M059J (cell line): Measurements from ENCODE around the gene MRPL1. TPM values are rescaled to one million over a fixed set of nuclear protein-coding genes. Genes with fewer than 3 reads are reported as not detected.

ENCODE experiments used
- DNase-seq: peaks from one replicate; pipeline ENCODE4 v3.0.0-alpha.2; 2012; ENCODE audit warnings: low read depth
- total RNA-seq: library from RNA; depleted of rRNA; stranded (reverse); fragments of >200 nt; shearing (Covaris generic); gene quantifications from 2 replicates; pipeline ENCODE4 v1.2.3, GENCODE V29; 2014; rRNA removed

Gene MRPL1
- total RNA-seq: 20.7 and 23.0 TPM in 2 replicates

GRCh38 chr4:77862478-77863216 lies at the start of gene MRPL1:
TSS of gene MRPL1 (plus strand) at chr4:77862830. CDS start at chr4:77862849, 19 bp downstream.
- DNase-seq: peak; percentile 91

- no peak for DNase-seq
Observed at GRCh38 chr4:77815636-77816035, 47.0 kb upstream of the MRPL1 start.

- DNase-seq: no peak
Observed at GRCh38 chr4:77816546-77816945, 46.1 kb upstream of the MRPL1 start.

GRCh38 chr4:77817304-77818072 lies 45.1 kb upstream of the MRPL1 start:
- no peak for DNase-seq

- DNase-seq: peak; percentile 84
Observed at GRCh38 chr4:77818073-77818601, 44.5 kb upstream of the MRPL1 start.

GRCh38 chr4:77818602-77819403 lies 43.8 kb upstream of the MRPL1 start, which contains the start of gene CNOT6L:
TSS of gene CNOT6L (minus strand) at chr4:77819368. CDS start at chr4:77819308, 60 bp downstream.
- peak; percentile 45 for DNase-seq

GRCh38 chr4:77819404-77819842 lies 43.2 kb upstream of the MRPL1 start:
- DNase-seq: no peak

GRCh38 chr4:77819843-77820648 lies 42.6 kb upstream of the MRPL1 start:
- peak; percentile 71 for DNase-seq

- DNase-seq: no peak
Observed at GRCh38 chr4:77820649-77821561, 41.7 kb upstream of the MRPL1 start.

GRCh38 chr4:77821775-77822174 lies 40.9 kb upstream of the MRPL1 start:
- DNase-seq: no peak

GRCh38 chr4:77826275-77826674 lies 36.4 kb upstream of the MRPL1 start:
- DNase-seq: no peak

- DNase-seq: no peak
Observed at GRCh38 chr4:77827343-77827742, 35.3 kb upstream of the MRPL1 start.

- no peak for DNase-seq
Observed at GRCh38 chr4:77833126-77833724, 29.4 kb upstream of the MRPL1 start.

- DNase-seq: no peak
Observed at GRCh38 chr4:77834403-77834802, 28.2 kb upstream of the MRPL1 start.

GRCh38 chr4:77843628-77844027 lies 19.0 kb upstream of the MRPL1 start:
- DNase-seq: no peak

GRCh38 chr4:77844363-77844762 lies 18.3 kb upstream of the MRPL1 start:
- no peak for DNase-seq

- no peak for DNase-seq
Observed at GRCh38 chr4:77845400-77845799, 17.2 kb upstream of the MRPL1 start.

GRCh38 chr4:77845929-77846328 lies 16.7 kb upstream of the MRPL1 start:
- no peak for DNase-seq

- DNase-seq: no peak
Observed at GRCh38 chr4:77848508-77848907, 14.1 kb upstream of the MRPL1 start.
